GM23338 (cell line): ENCODE measurements around the gene TRIM22. TPM values are rescaled to one million over a fixed set of nuclear protein-coding genes. Genes with fewer than 3 reads are reported as not detected.
"Not testable (repeated sequence)": the region's sequence is repeated elsewhere in the genome, so short reads cannot be mapped to it uniquely, and the experiment has no call there.

Source experiments
- ATAC-seq: fragments of 200-7000 bp; cut with Tn5 transposase; 3 replicates; pipeline ENCODE4 v1.9.1; 2020
- DNase-seq: peaks from one replicate; pipeline ENCODE4 v3.0.0-alpha.2; 2015; ENCODE audit warnings: low spot score
- H2AFZ ChIP-seq: fragments of 200-600 bp; sonication (generic); 2 replicates; pipeline ENCODE4 v1.8.0; 2016; ENCODE audit warnings: antibody characterized with exemption, mild to moderate bottlenecking, moderate library complexity
- H3F3A ChIP-seq: fragments of 200-600 bp; sonication (generic); replicated peaks from 2 replicates; pipeline ENCODE4 v1.8.0; 2017; ENCODE audit warnings: antibody characterized with exemption, mixed run types, low read depth
- H3K27ac ChIP-seq: fragments of 200-600 bp; sonication (generic); 2 replicates; pipeline ENCODE4 v1.6.1; 2016; ENCODE audit warnings: low read depth
- H3K27me3 ChIP-seq: fragments of 200-600 bp; sonication (generic); 2 replicates; pipeline ENCODE4 v1.8.0; 2016; ENCODE audit warnings: mild to moderate bottlenecking, mixed run types, moderate library complexity; ENCODE audit not compliant: insufficient read depth
- H3K36me3 ChIP-seq: fragments of 200-600 bp; sonication (generic); 2 replicates; pipeline ENCODE4 v1.8.0; 2016; ENCODE audit warnings: mild to moderate bottlenecking; ENCODE audit not compliant: insufficient read depth
- H3K4me1 ChIP-seq: fragments of 200-600 bp; sonication (generic); 2 replicates; pipeline ENCODE4 v1.8.0; 2016; ENCODE audit warnings: mild to moderate bottlenecking, moderate library complexity; ENCODE audit not compliant: insufficient read depth
- H3K4me2 ChIP-seq: fragments of 200-600 bp; sonication (generic); 2 replicates; pipeline ENCODE4 v1.7.1; 2017; ENCODE audit warnings: mixed run types
- H3K4me3 ChIP-seq: fragments of 200-600 bp; sonication (generic); 2 replicates; pipeline ENCODE4 v1.6.1; 2016; ENCODE audit warnings: mixed run types
- H3K79me2 ChIP-seq: fragments of 200-600 bp; sonication (generic); replicated peaks from 2 replicates; pipeline ENCODE4 v1.8.0; 2017; ENCODE audit warnings: mild to moderate bottlenecking; ENCODE audit not compliant: insufficient read depth
- H3K9me2 ChIP-seq: fragments of 200-600 bp; sonication (generic); 2 replicates; pipeline ENCODE4 v1.8.0; 2017; ENCODE audit not compliant: insufficient read depth
- H4K20me1 ChIP-seq: fragments of 200-600 bp; sonication (generic); replicated peaks from 2 replicates; pipeline ENCODE4 v1.8.0; 2017; ENCODE audit warnings: mild to moderate bottlenecking; ENCODE audit not compliant: insufficient read depth
- H3K27ac Mint-ChIP-seq: 2 replicates; pipeline ENCODE4 v1.8.0; 2020; ENCODE audit warnings: inconsistent platforms, mild to moderate bottlenecking, moderate library complexity, mixed read lengths
- H3K27me3 Mint-ChIP-seq: 3 replicates; pipeline ENCODE4 v1.8.0; 2022; ENCODE audit warnings: low read depth, mild to moderate bottlenecking, moderate library complexity, mixed read lengths, inconsistent platforms; ENCODE audit not compliant: insufficient read depth, poor library complexity
- H3K36me3 Mint-ChIP-seq: 3 replicates; pipeline ENCODE4 v1.8.0; 2021; ENCODE audit warnings: low read depth, mild to moderate bottlenecking, inconsistent platforms, moderate library complexity, mixed read lengths
- H3K4me1 Mint-ChIP-seq: 3 replicates; pipeline ENCODE4 v1.8.0; 2020; ENCODE audit warnings: mild to moderate bottlenecking, inconsistent platforms, mixed read lengths
- H3K4me3 Mint-ChIP-seq: 3 replicates; pipeline ENCODE4 v1.8.0; 2021; ENCODE audit warnings: moderate library complexity, mild to moderate bottlenecking, inconsistent platforms, mixed read lengths
- H3K9me3 Mint-ChIP-seq: 3 replicates; pipeline ENCODE4 v1.8.0; 2020; ENCODE audit warnings: moderate library complexity, mild to moderate bottlenecking, inconsistent platforms, mixed read lengths
- CTCF ChIP-seq, 2 experiments: fragments of 200-600 bp in 1 of 2; sonication (generic) in 1 of 2; conservative IDR thresholded peaks; 2 replicates each; pipeline versions ENCODE4 v1.5.1 to v1.6.1; 2016 to 2017; ENCODE audit warnings: antibody characterized with exemption in 2 of 2, low read depth in 2 of 2, mild to moderate bottlenecking in 2 of 2, moderate library complexity in 1 of 2
- EZH2 ChIP-seq: fragments of 200-600 bp; sonication (generic); IDR thresholded peaks from one replicate; pipeline ENCODE4 v1.8.0; 2017; ENCODE audit warnings: antibody characterized with exemption, mild to moderate bottlenecking, low read depth; ENCODE audit not compliant: unreplicated experiment
- EZH2phosphoT487 ChIP-seq: fragments of 200-600 bp; sonication (generic); IDR thresholded peaks from one replicate; pipeline ENCODE4 v1.8.1; 2018; ENCODE audit warnings: antibody characterized with exemption; ENCODE audit not compliant: unreplicated experiment
- JUNB ChIP-seq: IDR thresholded peaks from one replicate; pipeline ENCODE4 v1.6.1; 2016; ENCODE audit warnings: antibody characterized with exemption; ENCODE audit not compliant: unreplicated experiment
- POLR2AphosphoS5 ChIP-seq: IDR thresholded peaks from 2 replicates; pipeline ENCODE4 v1.6.1; 2016; ENCODE audit warnings: antibody characterized with exemption, low read depth
- REST ChIP-seq: IDR thresholded peaks from one replicate; pipeline ENCODE4 v1.6.1; 2018; ENCODE audit warnings: antibody characterized with exemption; ENCODE audit not compliant: unreplicated experiment
- STAT1 ChIP-seq: IDR thresholded peaks from one replicate; pipeline ENCODE4 v1.6.1; 2016; ENCODE audit warnings: antibody characterized with exemption; ENCODE audit not compliant: unreplicated experiment
- ZNF331 ChIP-seq: fragments of 250-450 bp; sonication (Bioruptor Pico); IDR thresholded peaks from 2 replicates; pipeline ENCODE4 v1.5.0; 2020; ENCODE audit warnings: low read depth, mild to moderate bottlenecking, moderate library complexity
- polyA plus RNA-seq: library from polyadenylated mRNA; unstranded; fragments of >200 nt; fragmentation: Nextera tagmentation; extraction: Ambion mirVana; gene quantifications from 2 replicates; pipeline ENCODE4 v1.2.1, GENCODE V29; 2016
- total RNA-seq: library from RNA; depleted of rRNA; stranded (reverse); fragments of >200 nt; shearing (Covaris generic); gene quantifications from 2 replicates; pipeline ENCODE4 v1.2.3, GENCODE V29; 2014

Gene TRIM22
- total and polyA plus RNA-seq, 2 experiments from 2014 or later, result 23.9 to 41.1 TPM

- Mint-ChIP-seq H3K27ac (no peak overlapping the region; the same call in 1 of the 2 replicates), H3K4me1 (peaks cover 24% of the 10 kb centered on the region), H3K27me3 (peaks cover 4% of the 10 kb centered on the region), H3K36me3 (peaks cover 16% of the 10 kb centered on the region), H3K4me3 (peak overlapping the region; percentile 63), H3K9me3 (peaks cover 11% of the 10 kb centered on the region; the same call in 2 of the 3 replicates)
- no peak overlapping the region for H2AFZ ChIP-seq
- 0 out of 2 replicates have a peak, but pooled peaks cover 4% of the 10 kb centered on the region for H3K9me2 ChIP-seq
- H3K4me3 ChIP-seq, result peak overlapping the region; percentile 41
- H3K79me2 ChIP-seq, result peaks cover 32% of the 10 kb centered on the region
- peak overlapping the region; percentile 63 for H3K4me2 ChIP-seq
- H3K4me1 ChIP-seq, result peaks cover 21% of the 10 kb centered on the region
- no peaks in the 10 kb centered on the region for H3K36me3 ChIP-seq
- no peak for DNase-seq
- TF ChIP-seq ZNF331 (CRISPR knock-in tag) (no peak), EZH2 (no peak), CTCF (conservative IDR thresholded peaks at IDR 0.05; ENCODE audit: low read depth in 2 of 2) (no peak), STAT1 (no peak), JUNB (no peak), EZH2phosphoT487 (no peak), REST (no peak), POLR2AphosphoS5 (no peak)
- no peaks in the 10 kb centered on the region for H3F3A ChIP-seq
- 0 out of 2 replicates have a peak overlapping the region, but pooled peaks have one; percentile 94 for H3K27ac ChIP-seq
- no peaks in the 10 kb centered on the region for H4K20me1 ChIP-seq
- H3K27me3 ChIP-seq, result no peaks in the 10 kb centered on the region
- ATAC-seq, result no peak
These were observed 1.1 kb downstream of the TRIM22 start for GRCh38 chr11:5690736-5691135.

- Mint-ChIP-seq H3K4me3 (peak overlapping the region; percentile 63; the same call in 2 of the 3 replicates), H3K9me3 (peaks cover 11% of the 10 kb centered on the region; the same call in 2 of the 3 replicates), H3K36me3 (peaks cover 21% of the 10 kb centered on the region), H3K4me1 (peaks cover 24% of the 10 kb centered on the region)
- H3K27me3 ChIP-seq, H3K27ac Mint-ChIP-seq, H2AFZ ChIP-seq, DNase-seq, ATAC-seq, H3K27me3 Mint-ChIP-seq, H3K27ac ChIP-seq, H3K9me2 ChIP-seq, H4K20me1 ChIP-seq, H3F3A ChIP-seq, H3K36me3 ChIP-seq: not testable (repeated sequence)
- H3K4me1 ChIP-seq, result peaks cover 21% of the 10 kb centered on the region
- H3K4me2 ChIP-seq, result peak overlapping the region; percentile 63
- H3K79me2 ChIP-seq, result peaks cover 32% of the 10 kb centered on the region
- H3K4me3 ChIP-seq, result peak overlapping the region; percentile 41
These were observed 1.8 kb downstream of the TRIM22 start for GRCh38 chr11:5691238-5691963.
